H1 (cell line): ENCODE data around the gene TNNI2.

ENCODE experiments used
- ATF3 ChIP-seq: IDR thresholded peaks from 2 replicates; pipeline ENCODE4 v1.6.1; 2011; ENCODE audit warnings: low read depth, mild to moderate bottlenecking, low read length; ENCODE audit not compliant: insufficient read depth
- CEBPB ChIP-seq: IDR thresholded peaks from 2 replicates; pipeline ENCODE4 v1.6.1; 2012; ENCODE audit warnings: low read depth, low read length
- CTCF ChIP-seq, 3 experiments: IDR thresholded peaks; 1 replicate in 2 of 3; 2 replicates in 1 of 3; pipeline versions ENCODE4 v1.5.1 to v1.6.1; 2011; ENCODE audit warnings: low read length in 3 of 3, mild to moderate bottlenecking in 3 of 3, inconsistent platforms in 2 of 3, low read depth in 1 of 3, moderate library complexity in 1 of 3; ENCODE audit not compliant: insufficient read depth in 1 of 3; ENCODE audit errors: control extremely low read depth in 1 of 3
- EP300 ChIP-seq, 2 experiments: IDR thresholded peaks; 1 replicate in 1 of 2; 2 replicates in 1 of 2; pipeline ENCODE4 v1.6.1; 2011 to 2012; ENCODE audit warnings: low read depth in 2 of 2, low read length in 2 of 2, mild to moderate bottlenecking in 2 of 2, borderline replicate concordance in 1 of 2, inconsistent platforms in 1 of 2, moderate library complexity in 1 of 2
- EZH2 ChIP-seq: fragments of 200-600 bp; sonication (generic); IDR thresholded peaks from 2 replicates; pipeline ENCODE4 v1.7.1; 2012; ENCODE audit warnings: low read depth, mild to moderate bottlenecking, moderate library complexity, low read length, inconsistent platforms; ENCODE audit not compliant: severe bottlenecking
- JUND ChIP-seq: IDR thresholded peaks from 2 replicates; pipeline ENCODE4 v1.6.1; 2011; ENCODE audit warnings: mild to moderate bottlenecking, improper control_type of control experiment, low read length

- no peak for TF ChIP-seq EP300 (IDR thresholded peaks at IDR 0.05; ENCODE audit: borderline replicate concordance in 1 of 2, low read depth in 2 of 2, low read length in 2 of 2)
- TF ChIP-seq CTCF (IDR thresholded peaks at IDR 0.05; ENCODE audit: control extremely low read depth in 1 of 3, insufficient read depth in 1 of 3, low read depth in 1 of 3, low read length in 3 of 3): peak in 1 of 3 experiments; percentile 6; a peak in 1 of 4 replicates
- TF ChIP-seq EZH2: no peak
- TF ChIP-seq ATF3: no peak
- no peak for TF ChIP-seq CEBPB
- TF ChIP-seq JUND: no peak
Observed at GRCh38 chr11:1854949-1855885, 16.4 kb downstream of the TNNI2 start.
